OCI-LY7 (cell line): Measurements from ENCODE around the gene PPP2R3C.

Experiments
- CTCF ChIP-seq: fragments of 200-600 bp; sonication (generic); conservative IDR thresholded peaks from 2 replicates; pipeline ENCODE4 v1.5.1; 2014; ENCODE audit warnings: mild to moderate bottlenecking, antibody characterized with exemption, low read length, moderate library complexity, mixed read lengths
- EZH2phosphoT487 ChIP-seq: fragments of 200-600 bp; sonication (generic); IDR thresholded peaks from 2 replicates; pipeline ENCODE4 v1.6.1; 2018; ENCODE audit warnings: low read depth, borderline replicate concordance, mild to moderate bottlenecking, mixed run types, antibody characterized with exemption, low read length, moderate library complexity, mixed read lengths

GRCh38 chr14:35083530-35084150, 38.1 kb downstream of the PPP2R3C start:
- TF ChIP-seq CTCF, result no peak
- TF ChIP-seq EZH2phosphoT487, result no peak
